HEK293 (cell line): Measurements from ENCODE around the gene ZBTB26.

Source experiments
- BCL11B ChIP-seq: fragments of 450-650 bp; formaldehyde crosslinking; IDR thresholded peaks from 2 replicates; pipeline ENCODE4 v1.5.1; 2016; ENCODE audit warnings: low read depth, missing biosample characterization, missing genetic modification characterization
- CTCF ChIP-seq: fragments of 450-650 bp; formaldehyde crosslinking; IDR thresholded peaks from 2 replicates; pipeline ENCODE4 v1.5.1; 2016; ENCODE audit warnings: missing biosample characterization, missing genetic modification characterization
- EGR2 ChIP-seq: fragments of 450-650 bp; formaldehyde crosslinking; IDR thresholded peaks from 2 replicates; pipeline ENCODE4 v1.5.1; 2016; ENCODE audit warnings: low read depth, missing biosample characterization, missing genetic modification characterization
- GLIS1 ChIP-seq: fragments of 450-650 bp; formaldehyde crosslinking; IDR thresholded peaks from 2 replicates; pipeline ENCODE4 v1.5.1; 2016; ENCODE audit warnings: missing biosample characterization, missing genetic modification characterization
- KLF16 ChIP-seq: fragments of 450-650 bp; formaldehyde crosslinking; IDR thresholded peaks from 2 replicates; pipeline ENCODE4 v1.5.1; 2017; ENCODE audit warnings: missing biosample characterization, missing genetic modification characterization
- OSR2 ChIP-seq: fragments of 450-650 bp; formaldehyde crosslinking; IDR thresholded peaks from 2 replicates; pipeline ENCODE4 v1.5.1; 2016; ENCODE audit warnings: missing biosample characterization, missing genetic modification characterization
- PATZ1 ChIP-seq: fragments of 450-650 bp; formaldehyde crosslinking; IDR thresholded peaks from 2 replicates; pipeline ENCODE4 v1.5.1; 2016; ENCODE audit warnings: missing biosample characterization, missing genetic modification characterization
- PRDM1 ChIP-seq: fragments of 450-650 bp; formaldehyde crosslinking; IDR thresholded peaks from 2 replicates; pipeline ENCODE4; 2016; ENCODE audit warnings: missing biosample characterization, missing genetic modification characterization
- PRDM6 ChIP-seq: fragments of 450-650 bp; formaldehyde crosslinking; IDR thresholded peaks from 2 replicates; pipeline ENCODE4 v1.5.1; 2017; ENCODE audit warnings: missing biosample characterization, missing genetic modification characterization
- SCRT2 ChIP-seq: fragments of 450-650 bp; formaldehyde crosslinking; IDR thresholded peaks from 2 replicates; pipeline ENCODE4 v1.5.1; 2016; ENCODE audit warnings: missing biosample characterization, missing genetic modification characterization
- ZBTB11 ChIP-seq: fragments of 450-650 bp; formaldehyde crosslinking; conservative IDR thresholded peaks from 2 replicates; pipeline ENCODE4 v1.5.1; 2016; ENCODE audit warnings: low read depth, missing biosample characterization, missing genetic modification characterization
- ZFHX2 ChIP-seq: fragments of 450-650 bp; formaldehyde crosslinking; conservative IDR thresholded peaks from 2 replicates; pipeline ENCODE4 v1.5.1; 2016; ENCODE audit warnings: missing biosample characterization, missing genetic modification characterization
- ZFP37 ChIP-seq: fragments of 450-650 bp; formaldehyde crosslinking; IDR thresholded peaks from 2 replicates; pipeline ENCODE4 v1.5.1; 2016; ENCODE audit warnings: missing biosample characterization, missing genetic modification characterization
- ZNF18 ChIP-seq: fragments of 450-650 bp; formaldehyde crosslinking; IDR thresholded peaks from 2 replicates; pipeline ENCODE4 v1.5.1; 2016; ENCODE audit warnings: missing biosample characterization, missing genetic modification characterization
- ZNF211 ChIP-seq: fragments of 450-650 bp; formaldehyde crosslinking; IDR thresholded peaks from 2 replicates; pipeline ENCODE4 v1.5.1; 2016; ENCODE audit warnings: low read depth, missing biosample characterization, missing genetic modification characterization
- ZNF223 ChIP-seq: fragments of 450-650 bp; formaldehyde crosslinking; IDR thresholded peaks from 2 replicates; pipeline ENCODE4 v1.5.1; 2016; ENCODE audit warnings: missing biosample characterization, missing genetic modification characterization
- ZNF24 ChIP-seq: fragments of 450-650 bp; formaldehyde crosslinking; IDR thresholded peaks from 2 replicates; pipeline ENCODE4 v1.5.1; 2016; ENCODE audit warnings: missing biosample characterization, missing genetic modification characterization
- ZNF274 ChIP-seq, 2 experiments: fragments of 200-500 bp in 1 of 2; fragments of 450-650 bp in 1 of 2; sonication (Bioruptor generic) in 1 of 2; formaldehyde crosslinking in 1 of 2; IDR thresholded peaks; 2 replicates each; pipeline versions ENCODE4 v1.5.1 to v1.6.1; 2014 to 2016; ENCODE audit warnings: borderline replicate concordance in 1 of 2, inconsistent platforms in 1 of 2, low read length in 1 of 2, missing biosample characterization in 1 of 2, missing genetic modification characterization in 1 of 2
- ZNF324 ChIP-seq: fragments of 450-650 bp; formaldehyde crosslinking; IDR thresholded peaks from 2 replicates; pipeline ENCODE4 v1.5.1; 2016; ENCODE audit warnings: missing biosample characterization, missing genetic modification characterization
- ZNF548 ChIP-seq: fragments of 450-650 bp; formaldehyde crosslinking; IDR thresholded peaks from 2 replicates; pipeline ENCODE4 v1.5.1; 2016; ENCODE audit warnings: missing biosample characterization, missing genetic modification characterization
- ZNF660 ChIP-seq: fragments of 450-650 bp; IDR thresholded peaks from 2 replicates; pipeline ENCODE4 v1.5.1; 2018; ENCODE audit warnings: missing biosample characterization, mild to moderate bottlenecking, missing genetic modification characterization
- ZNF677 ChIP-seq: fragments of 450-650 bp; IDR thresholded peaks from 2 replicates; pipeline ENCODE4 v1.5.0; 2018; ENCODE audit warnings: missing biosample characterization, mild to moderate bottlenecking, missing genetic modification characterization, moderate library complexity
- ZNF704 ChIP-seq: fragments of 450-650 bp; formaldehyde crosslinking; IDR thresholded peaks from 2 replicates; pipeline ENCODE4 v1.5.1; 2016; ENCODE audit warnings: missing biosample characterization, missing genetic modification characterization
- ZNF768 ChIP-seq: fragments of 450-650 bp; formaldehyde crosslinking; IDR thresholded peaks from 2 replicates; pipeline ENCODE4 v1.5.1; 2018; ENCODE audit warnings: missing biosample characterization, mild to moderate bottlenecking, missing genetic modification characterization
- ZSCAN4 ChIP-seq: fragments of 450-650 bp; formaldehyde crosslinking; IDR thresholded peaks from 2 replicates; pipeline ENCODE4 v1.5.1; 2017; ENCODE audit warnings: missing biosample characterization, missing genetic modification characterization

ZBTB26 gene

GRCh38 chr9:122904823-122905710, 26.2 kb downstream of the ZBTB26 start, which contains the start of gene RC3H2 (continued):
- TF ChIP-seq ZBTB11 = 0 out of 2 replicates have a peak, but pooled peaks have one; percentile 23
- peak; percentile 97 for TF ChIP-seq EGR2 (tag by site-specific recombination)
- peak; percentile 72 for TF ChIP-seq GLIS1
- TF ChIP-seq PRDM1 = no peak
- TF ChIP-seq BCL11B = no peak
- TF ChIP-seq ZNF18 (tag by site-specific recombination) = no peak
- peak; percentile 75; the same call in 1 of the 2 replicates for TF ChIP-seq ZNF24 (tag by site-specific recombination)
- TF ChIP-seq ZFP37 (tag by site-specific recombination) = 0 out of 2 replicates have a peak, but pooled peaks have one; percentile 42
- TF ChIP-seq ZNF274 (IDR thresholded peaks at IDR 0.05; ENCODE audit: low read length) = no peak
- no peak for TF ChIP-seq ZNF274 (tag by site-specific recombination; IDR thresholded peaks at IDR 0.05; ENCODE audit: borderline replicate concordance)
- 0 out of 2 replicates have a peak, but pooled peaks have one; percentile 38 for TF ChIP-seq PATZ1
- peak; percentile 98 for TF ChIP-seq ZFHX2
- TF ChIP-seq ZNF548 (tag by site-specific recombination) = no peak
- TF ChIP-seq ZNF223 (tag by site-specific recombination) = no peak
- no peak for TF ChIP-seq ZNF324 (tag by site-specific recombination)
- 0 out of 2 replicates have a peak, but pooled peaks have one; percentile 12 for TF ChIP-seq ZNF660 (tag by site-specific recombination)
- TF ChIP-seq CTCF = no peak
- no peak for TF ChIP-seq PRDM6 (tag by site-specific recombination)
- no peak for TF ChIP-seq SCRT2
- no peak for TF ChIP-seq ZSCAN4 (tag by site-specific recombination)
- no peak for TF ChIP-seq ZNF677 (tag by site-specific recombination)
- no peak for TF ChIP-seq ZNF211 (tag by site-specific recombination)
- no peak for TF ChIP-seq ZNF768
- peak; percentile 91 for TF ChIP-seq KLF16 (tag by site-specific recombination)
- no peak for TF ChIP-seq OSR2 (tag by site-specific recombination)
- TF ChIP-seq ZNF704 (tag by site-specific recombination) = no peak
